Lung microvascular endothelial cell (primary cell): ENCODE measurements around the gene PCF11. TPM values are rescaled to one million over a fixed set of nuclear protein-coding genes. Genes with fewer than 3 reads are reported as not detected.
"Not testable (repeated sequence)": the region's sequence is repeated elsewhere in the genome, so short reads cannot be mapped to it uniquely, and the experiment has no call there.

Experiments
- DNase-seq, 2 donors: peaks; one replicate each; pipeline versions ENCODE4 v3.0.0 to v3.0.0-alpha.2; 2010; ENCODE audit warnings: low read depth in 2 of 2
- total RNA-seq: library from RNA; depleted of rRNA; stranded (reverse); fragments of >200 nt; gene quantifications from 2 replicates; pipeline ENCODE4 v1.2.1, GENCODE V29; 2014

PCF11 gene
- total RNA-seq: 18.7 and 24.2 TPM in 2 replicates

GRCh38 chr11:83156996-83157593 is at the start of gene PCF11:
Gene PCF11, plus strand, starts transcription at chr11:83157131. Its CDS starts 309 bp downstream, at chr11:83157440.
- DNase-seq: no peak

- no peak for DNase-seq
Measured at GRCh38 chr11:83112886-83113285, 44.0 kb upstream of the PCF11 start.

GRCh38 chr11:83115026-83115425 is 41.9 kb upstream of the PCF11 start:
- no peak for DNase-seq

- peak in 1 of 2 donors; percentile 12 for DNase-seq
Measured at GRCh38 chr11:83115551-83115950, 41.4 kb upstream of the PCF11 start.

GRCh38 chr11:83116015-83116641 is 40.8 kb upstream of the PCF11 start:
- no peak for DNase-seq

- DNase-seq: no peak
Measured at GRCh38 chr11:83118814-83119213, 38.1 kb upstream of the PCF11 start.

GRCh38 chr11:83119216-83119615 is 37.7 kb upstream of the PCF11 start:
- no peak for DNase-seq

GRCh38 chr11:83120327-83120726 is 36.6 kb upstream of the PCF11 start:
- DNase-seq: no peak

GRCh38 chr11:83122050-83122449 is 34.9 kb upstream of the PCF11 start:
- no peak for DNase-seq

- DNase-seq: no peak
Measured at GRCh38 chr11:83122766-83123165, 34.2 kb upstream of the PCF11 start.

- DNase-seq: no peak
Measured at GRCh38 chr11:83124636-83125424, 32.1 kb upstream of the PCF11 start.

- no peak for DNase-seq
Measured at GRCh38 chr11:83125577-83125976, 31.4 kb upstream of the PCF11 start.

- no peak for DNase-seq
Measured at GRCh38 chr11:83127310-83127637, 29.7 kb upstream of the PCF11 start.

GRCh38 chr11:83132191-83132590 is 24.7 kb upstream of the PCF11 start:
- no peak for DNase-seq

- DNase-seq: not testable (repeated sequence)
Measured at GRCh38 chr11:83133266-83133665, 23.7 kb upstream of the PCF11 start.

GRCh38 chr11:83139310-83139709 is 17.6 kb upstream of the PCF11 start:
- no peak for DNase-seq

- DNase-seq: no peak
Measured at GRCh38 chr11:83140691-83141455, 16.1 kb upstream of the PCF11 start.

GRCh38 chr11:83147895-83148294 is 9.0 kb upstream of the PCF11 start:
- DNase-seq: no peak

- no peak for DNase-seq
Measured at GRCh38 chr11:83150450-83150849, 6.5 kb upstream of the PCF11 start.

GRCh38 chr11:83151274-83151977 is 5.5 kb upstream of the PCF11 start:
- DNase-seq: no peak

GRCh38 chr11:83152264-83152663 is 4.7 kb upstream of the PCF11 start:
- no peak for DNase-seq
